ENCODE data around the gene ESM1. TPM values are rescaled to one million over a fixed set of nuclear protein-coding genes. Genes with fewer than 3 reads are reported as not detected.

The ESM1 gene, protein sequence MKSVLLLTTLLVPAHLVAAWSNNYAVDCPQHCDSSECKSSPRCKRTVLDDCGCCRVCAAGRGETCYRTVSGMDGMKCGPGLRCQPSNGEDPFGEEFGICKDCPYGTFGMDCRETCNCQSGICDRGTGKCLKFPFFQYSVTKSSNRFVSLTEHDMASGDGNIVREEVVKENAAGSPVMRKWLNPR
- total RNA-seq = 0.22 TPM in 1 of 2 replicates, not detected in the other

DNA sequence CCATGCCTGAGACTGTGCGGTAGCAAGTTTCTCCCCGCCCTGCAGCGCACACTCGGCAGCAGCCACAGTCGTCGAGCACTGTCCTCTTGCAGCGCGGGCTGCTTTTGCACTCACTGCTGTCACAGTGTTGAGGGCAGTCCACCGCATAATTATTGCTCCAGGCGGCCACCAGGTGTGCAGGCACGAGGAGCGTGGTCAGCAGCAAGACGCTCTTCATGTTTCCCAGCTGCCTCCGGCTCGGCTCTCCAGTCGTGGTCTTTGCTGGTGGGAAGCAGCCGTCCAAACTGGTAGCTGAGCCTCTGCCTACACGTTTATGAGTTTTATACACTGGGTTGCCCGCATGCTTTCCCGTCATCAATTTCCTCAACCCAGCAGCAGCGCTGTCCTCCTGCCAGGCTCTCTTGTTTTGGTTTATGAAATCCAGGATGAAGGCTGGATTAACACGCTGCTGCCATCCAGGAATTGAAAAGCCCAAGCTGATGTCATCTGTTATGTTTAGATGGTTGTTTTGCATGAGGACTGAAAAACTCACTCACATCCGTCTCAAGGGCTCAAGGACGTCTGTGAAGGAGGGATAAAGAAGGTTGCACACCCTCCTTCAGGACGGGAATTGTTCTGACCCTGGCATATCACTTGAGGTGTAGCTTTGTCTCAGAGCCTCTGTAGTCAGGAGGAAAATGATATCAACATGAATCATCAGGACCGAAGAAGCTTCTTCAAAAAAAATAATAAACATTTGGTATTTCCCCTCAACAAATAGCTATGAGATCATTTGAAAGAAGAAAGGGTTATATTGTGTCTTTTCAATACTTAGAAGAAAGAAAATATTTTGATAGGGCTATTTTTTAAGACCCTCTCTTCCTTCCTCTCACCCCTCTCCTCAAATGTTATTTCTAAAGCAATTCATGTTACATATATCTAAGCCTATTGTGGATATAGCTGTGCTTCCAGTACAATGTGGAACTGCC, at the start of gene ESM1:
ESM1 (minus strand) TSS at position 293 of the 968 bp plus-strand sequence; CDS start at position 217, 76 bp downstream.

Other genes with a start within 250 kb of the ESM1 start
- not detected in 2 replicates for gene GZMK, start 38.7 kb upstream of the ESM1 start, total RNA-seq
- not detected in 2 replicates for gene GZMA, start 117.1 kb upstream of the ESM1 start, total RNA-seq
- 101 and 120 TPM in 2 replicates for gene GPX8, start 174.6 kb upstream of the ESM1 start, total RNA-seq
- not detected in 2 replicates for gene CDC20B, start 187.6 kb upstream of the ESM1 start, total RNA-seq
- gene MCIDAS, start 241.7 kb upstream of the ESM1 start, total RNA-seq = not detected in 2 replicates
- 0.33 TPM in 1 of 2 replicates, not detected in the other for gene CCNO, start 248.0 kb upstream of the ESM1 start, total RNA-seq

Data from placental epithelial cell (primary cell).